Measurements from ENCODE around the gene GADD45GIP1. TPM values are rescaled to one million over a fixed set of nuclear protein-coding genes. Genes with fewer than 3 reads are reported as not detected.

GADD45GIP1 gene
- total RNA-seq, 3 donors from 2014 or later (not counting 1 experiment from before 2014, with no cell fraction given): 5.3 to 7.1 (median 5.7) TPM

DNA sequence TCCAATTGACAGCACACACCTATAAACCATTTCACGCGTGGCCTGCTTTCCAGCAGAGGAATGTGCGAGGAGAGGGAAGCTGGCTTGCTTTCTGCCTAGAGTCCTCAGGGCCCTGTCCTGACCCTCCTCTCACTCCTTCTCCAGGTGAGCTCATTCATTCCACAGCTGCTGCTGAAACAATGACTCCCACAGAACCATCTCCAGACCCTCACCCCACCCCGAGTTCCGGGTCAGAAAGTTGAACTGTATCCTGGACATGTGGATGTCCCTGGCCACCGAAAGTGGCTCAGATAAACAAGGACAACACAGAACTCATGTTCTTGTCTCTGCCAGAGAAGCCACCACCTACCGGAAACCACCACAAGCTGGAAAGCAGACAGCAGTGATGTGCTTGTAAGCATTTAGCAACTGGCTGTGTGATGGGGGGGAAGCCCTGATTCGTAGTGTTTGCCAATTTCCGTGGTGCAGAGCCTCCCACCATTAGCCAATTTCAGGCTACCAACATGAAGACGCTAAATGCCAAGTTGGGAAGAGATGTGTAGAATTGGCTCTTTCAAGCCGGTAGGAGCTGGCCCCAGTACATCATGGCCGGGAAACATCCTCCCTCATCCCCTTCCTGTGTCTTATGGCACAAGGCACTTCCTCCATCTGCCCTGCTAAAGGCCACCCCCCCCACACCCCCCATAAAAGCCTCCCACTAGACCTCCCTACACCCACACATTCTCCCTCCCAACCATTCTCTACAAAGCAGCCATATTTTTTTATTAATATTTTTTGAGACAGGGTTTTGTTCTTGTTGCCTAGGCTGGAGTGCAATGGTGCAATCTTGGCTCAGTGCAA is 43.0 kb downstream of the GADD45GIP1 start:
- intact Hi-C loops (cut with micrococcal nuclease): no loop called here
- no peak overlapping the region for H3K4me3 ChIP-seq (ENCODE audit: low read length)
- no peaks in the 10 kb centered on the region for H3K9me3 ChIP-seq (ENCODE audit: control insufficient read depth, insufficient read depth, low read length)
- Mint-ChIP-seq H3K36me3 (no peaks in the 10 kb centered on the region), H3K9me3 (no peaks in the 10 kb centered on the region), H3K4me3 (peak overlapping the region; percentile 55), H3K27me3 (ENCODE audit: low read depth in 2 of 2) (no peaks in the 10 kb centered on the region), H3K4me1 (peaks cover 13 to 21% of the 10 kb centered on the region in 2 donors), H3K27ac (peak overlapping the region; percentile 83 to 88)
- peak; percentile 75 to 84 (median 80) for ATAC-seq
- no peaks in the 10 kb centered on the region for H3K36me3 ChIP-seq (ENCODE audit: control insufficient read depth, insufficient read depth, low read length)
- H3K27me3 ChIP-seq (ENCODE audit: control insufficient read depth, insufficient read depth, low read length): no peaks in the 10 kb centered on the region
- peaks cover 28% of the 10 kb centered on the region for H3K4me1 ChIP-seq (ENCODE audit: control insufficient read depth, insufficient read depth, low read length)
- WGBS (ENCODE audit: insufficient coverage): 35% methylated on average over 11 of the region's 12 CpGs
- peak overlapping the region; percentile 72 for H3K27ac ChIP-seq (ENCODE audit: low read length)
- peak; percentile 25 to 79 for DNase-seq
- TF ChIP-seq, protein P1, sequence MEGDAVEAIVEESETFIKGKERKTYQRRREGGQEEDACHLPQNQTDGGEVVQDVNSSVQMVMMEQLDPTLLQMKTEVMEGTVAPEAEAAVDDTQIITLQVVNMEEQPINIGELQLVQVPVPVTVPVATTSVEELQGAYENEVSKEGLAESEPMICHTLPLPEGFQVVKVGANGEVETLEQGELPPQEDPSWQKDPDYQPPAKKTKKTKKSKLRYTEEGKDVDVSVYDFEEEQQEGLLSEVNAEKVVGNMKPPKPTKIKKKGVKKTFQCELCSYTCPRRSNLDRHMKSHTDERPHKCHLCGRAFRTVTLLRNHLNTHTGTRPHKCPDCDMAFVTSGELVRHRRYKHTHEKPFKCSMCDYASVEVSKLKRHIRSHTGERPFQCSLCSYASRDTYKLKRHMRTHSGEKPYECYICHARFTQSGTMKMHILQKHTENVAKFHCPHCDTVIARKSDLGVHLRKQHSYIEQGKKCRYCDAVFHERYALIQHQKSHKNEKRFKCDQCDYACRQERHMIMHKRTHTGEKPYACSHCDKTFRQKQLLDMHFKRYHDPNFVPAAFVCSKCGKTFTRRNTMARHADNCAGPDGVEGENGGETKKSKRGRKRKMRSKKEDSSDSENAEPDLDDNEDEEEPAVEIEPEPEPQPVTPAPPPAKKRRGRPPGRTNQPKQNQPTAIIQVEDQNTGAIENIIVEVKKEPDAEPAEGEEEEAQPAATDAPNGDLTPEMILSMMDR (IDR thresholded peaks at IDR 0.05): no peak

DNA sequence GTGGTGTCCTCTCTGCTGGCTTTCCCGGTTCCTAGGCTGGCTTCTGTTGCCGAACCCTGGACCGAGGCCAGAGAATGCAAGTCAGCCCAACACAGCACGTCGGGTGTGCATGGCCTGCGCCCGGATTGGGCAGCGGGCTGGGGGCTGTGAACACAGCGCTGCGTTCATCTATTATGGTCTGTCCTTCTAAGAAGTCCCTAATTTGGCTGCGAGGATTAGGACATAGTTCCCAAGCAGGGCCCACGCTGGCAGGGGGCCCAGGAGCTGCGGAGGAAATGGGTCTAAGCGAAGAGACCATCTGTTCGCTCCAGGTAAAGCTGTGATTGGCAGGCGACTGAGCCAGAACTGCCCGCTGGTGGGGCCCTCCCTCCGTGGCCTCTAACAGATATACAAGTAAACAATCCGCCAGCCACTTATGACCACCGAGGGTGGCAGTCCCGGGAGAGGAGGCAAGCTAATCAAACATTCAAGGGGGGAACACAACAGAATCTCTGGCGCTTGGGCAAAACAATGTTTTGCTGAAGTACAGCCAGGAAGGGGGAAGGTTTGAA is 43.9 kb downstream of the GADD45GIP1 start:
- Mint-ChIP-seq H3K36me3 (no peaks in the 10 kb centered on the region), H3K9me3 (no peaks in the 10 kb centered on the region), H3K27me3 (ENCODE audit: low read depth in 2 of 2) (no peaks in the 10 kb centered on the region), H3K4me1 (peaks cover 10 to 22% of the 10 kb centered on the region in 2 donors), H3K4me3 (no peak overlapping the region), H3K27ac (peak overlapping the region; percentile 83 to 88)
- H3K36me3 ChIP-seq (ENCODE audit: control insufficient read depth, insufficient read depth, low read length): no peaks in the 10 kb centered on the region
- H3K4me1 ChIP-seq (ENCODE audit: control insufficient read depth, insufficient read depth, low read length): peaks cover 20% of the 10 kb centered on the region
- DNase-seq: no peak
- no peak overlapping the region for H3K27ac ChIP-seq (ENCODE audit: low read length)
- ATAC-seq: no peak
- no peaks in the 10 kb centered on the region for H3K9me3 ChIP-seq (ENCODE audit: control insufficient read depth, insufficient read depth, low read length)
- TF ChIP-seq, protein P1 (IDR thresholded peaks at IDR 0.05): no peak
- intact Hi-C loops (cut with micrococcal nuclease): no loop called here
- no peaks in the 10 kb centered on the region for H3K27me3 ChIP-seq (ENCODE audit: control insufficient read depth, insufficient read depth, low read length)
- H3K4me3 ChIP-seq (ENCODE audit: low read length): no peak overlapping the region
- 55% methylated on average over 22 of the region's 22 CpGs for WGBS (ENCODE audit: insufficient coverage)

DNA sequence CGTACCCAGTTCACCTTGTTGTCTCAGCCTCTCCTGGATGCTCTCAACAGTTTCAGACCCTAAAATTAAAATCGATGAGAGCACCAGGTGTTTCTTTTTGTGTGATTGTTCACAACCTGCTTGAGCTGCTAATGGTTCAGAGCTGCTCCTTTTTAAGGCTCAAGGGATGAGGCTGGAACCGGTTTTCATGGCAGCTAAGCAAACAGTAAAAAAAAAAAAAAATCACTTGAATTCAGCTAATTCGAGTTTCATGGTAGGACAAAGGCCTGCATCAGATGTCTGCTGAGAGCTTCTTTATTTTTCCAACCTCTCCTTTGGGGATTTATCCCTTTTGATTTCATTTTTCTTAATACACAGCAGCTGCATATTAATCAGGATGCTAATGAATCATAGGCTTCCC is 44.5 kb downstream of the GADD45GIP1 start:
- no peaks in the 10 kb centered on the region for H3K36me3 ChIP-seq (ENCODE audit: control insufficient read depth, insufficient read depth, low read length)
- 73% methylated on average over 4 of the region's 4 CpGs for WGBS (ENCODE audit: insufficient coverage)
- Mint-ChIP-seq H3K27ac (no peak overlapping the region), H3K4me1 (peaks cover 10 to 22% of the 10 kb centered on the region in 2 donors), H3K9me3 (no peaks in the 10 kb centered on the region), H3K27me3 (ENCODE audit: low read depth in 2 of 2) (no peaks in the 10 kb centered on the region), H3K4me3 (no peak overlapping the region), H3K36me3 (no peaks in the 10 kb centered on the region)
- intact Hi-C loops (cut with micrococcal nuclease): no loop called here
- no peak overlapping the region for H3K4me3 ChIP-seq (ENCODE audit: low read length)
- DNase-seq (no peak), ATAC-seq (no peak)
- TF ChIP-seq, protein P1 (IDR thresholded peaks at IDR 0.05): no peak
- no peak overlapping the region for H3K27ac ChIP-seq (ENCODE audit: low read length)
- H3K4me1 ChIP-seq (ENCODE audit: control insufficient read depth, insufficient read depth, low read length): peaks cover 20% of the 10 kb centered on the region
- H3K9me3 ChIP-seq (ENCODE audit: control insufficient read depth, insufficient read depth, low read length): no peaks in the 10 kb centered on the region
- H3K27me3 ChIP-seq (ENCODE audit: control insufficient read depth, insufficient read depth, low read length): no peaks in the 10 kb centered on the region

Data from natural killer cell (primary cell).